Neural cell (in vitro differentiated cells): ENCODE measurements around the gene ZNF687. TPM values are rescaled to one million over a fixed set of nuclear protein-coding genes. Genes with fewer than 3 reads are reported as not detected.
A peak's percentile ranks its signal among the peaks of the same experiment; 100 is the strongest.

ENCODE experiments used
- H2AFZ ChIP-seq: fragments of 200-600, 300-800 bp; sonication (generic), shearing (Covaris generic); 2 replicates; pipeline ENCODE4 v1.6.0; 2014; ENCODE audit warnings: low read depth, mild to moderate bottlenecking, antibody characterized with exemption, low read length, moderate library complexity
- H3F3A ChIP-seq: fragments of 200-600 bp; shearing (Covaris generic); 2 replicates; pipeline ENCODE4 v1.6.1; 2016; ENCODE audit warnings: mild to moderate bottlenecking, moderate library complexity, mixed read lengths, antibody characterized with exemption, low read length; ENCODE audit not compliant: insufficient read depth, poor library complexity, severe bottlenecking
- H3K27ac ChIP-seq: fragments of 200-600, 300-800 bp; sonication (generic), shearing (Covaris generic); 2 replicates; pipeline ENCODE4 v1.5.1; 2014; ENCODE audit warnings: mild to moderate bottlenecking, low read length, moderate library complexity
- H3K27me3 ChIP-seq: fragments of 300-800, 200-600 bp; sonication (generic), shearing (Covaris generic); 2 replicates; pipeline ENCODE4 v1.6.0; 2014; ENCODE audit warnings: mild to moderate bottlenecking, low read depth, low read length, moderate library complexity; ENCODE audit not compliant: insufficient read depth
- H3K36me3 ChIP-seq: fragments of 300-800, 200-600 bp; sonication (generic), shearing (Covaris generic); 2 replicates; pipeline ENCODE4 v1.5.1; 2014; ENCODE audit warnings: mild to moderate bottlenecking, antibody characterized with exemption, low read length, moderate library complexity; ENCODE audit not compliant: insufficient read depth
- H3K4me2 ChIP-seq: fragments of 300-800, 200-600 bp; sonication (generic), shearing (Covaris generic); 2 replicates; pipeline ENCODE4 v1.6.0; 2014; ENCODE audit warnings: mild to moderate bottlenecking, low read length
- H3K4me3 ChIP-seq: fragments of 300-800, 200-600 bp; sonication (generic), shearing (Covaris generic); 2 replicates; pipeline ENCODE4 v1.5.1; 2014; ENCODE audit warnings: mild to moderate bottlenecking, low read length, moderate library complexity
- H3K79me2 ChIP-seq: fragments of 200-600 bp; shearing (Covaris generic); replicated peaks from 2 replicates; pipeline ENCODE4 v1.6.0; 2014; ENCODE audit warnings: mild to moderate bottlenecking, low read length, moderate library complexity; ENCODE audit not compliant: insufficient read depth
- H3K9ac ChIP-seq: fragments of 300-800, 200-600 bp; sonication (generic), shearing (Covaris generic); 2 replicates; pipeline ENCODE4 v1.6.1; 2016; ENCODE audit warnings: mild to moderate bottlenecking, low read length, mixed read lengths
- H3K9me2 ChIP-seq: fragments of 200-600 bp; shearing (Covaris generic); 2 replicates; pipeline ENCODE4 v1.6.1; 2016; ENCODE audit warnings: mild to moderate bottlenecking, low read length, mixed read lengths; ENCODE audit not compliant: insufficient read depth
- H3K9me3 ChIP-seq: fragments of 200-600, 300-800 bp; sonication (generic), shearing (Covaris generic); 2 replicates; pipeline ENCODE4 v1.6.1; 2016; ENCODE audit warnings: mild to moderate bottlenecking, mixed run types, low read length, moderate library complexity, mixed read lengths
- H4K20me1 ChIP-seq: fragments of 200-600 bp; shearing (Covaris generic); 2 replicates; pipeline ENCODE4 v1.6.1; 2016; ENCODE audit warnings: mild to moderate bottlenecking, mixed run types; ENCODE audit not compliant: insufficient read depth
- CTCF ChIP-seq: fragments of 450-650 bp; IDR thresholded peaks from 2 replicates; pipeline ENCODE4 v1.5.1; 2014; ENCODE audit warnings: antibody characterized with exemption, mild to moderate bottlenecking, moderate library complexity; ENCODE audit not compliant: poor library complexity, severe bottlenecking
- EP300 ChIP-seq: fragments of 450-650 bp; conservative IDR thresholded peaks from 2 replicates; pipeline ENCODE4 v1.6.1; 2014; ENCODE audit warnings: antibody characterized with exemption, mild to moderate bottlenecking, moderate library complexity; ENCODE audit not compliant: poor library complexity, severe bottlenecking
- EZH2 ChIP-seq: fragments of 200-600, 300-800 bp; shearing (Covaris generic), sonication (generic); IDR thresholded peaks from 2 replicates; pipeline ENCODE4 v1.6.1; 2014; ENCODE audit warnings: antibody characterized with exemption, low read length, borderline replicate concordance, mild to moderate bottlenecking; ENCODE audit not compliant: insufficient read depth, poor library complexity, severe bottlenecking
- MXI1 ChIP-seq: fragments of 450-650 bp; conservative IDR thresholded peaks from 2 replicates; pipeline ENCODE4 v1.6.1; 2014; ENCODE audit warnings: antibody characterized with exemption, mild to moderate bottlenecking; ENCODE audit not compliant: poor library complexity, severe bottlenecking
- POLR2AphosphoS5 ChIP-seq: IDR thresholded peaks from 2 replicates; pipeline ENCODE4 v1.6.1; 2012
- RAD21 ChIP-seq: fragments of 450-650 bp; conservative IDR thresholded peaks from 2 replicates; pipeline ENCODE4 v1.6.1; 2014; ENCODE audit warnings: antibody characterized with exemption, mild to moderate bottlenecking, moderate library complexity
- REST ChIP-seq: IDR thresholded peaks from 2 replicates; pipeline ENCODE4 v1.6.1; 2012; ENCODE audit warnings: borderline replicate concordance
- SMC3 ChIP-seq: fragments of 450-650 bp; conservative IDR thresholded peaks from 2 replicates; pipeline ENCODE4 v1.6.1; 2014; ENCODE audit warnings: antibody characterized with exemption, mild to moderate bottlenecking, moderate library complexity; ENCODE audit not compliant: poor library complexity
- TAF1 ChIP-seq: IDR thresholded peaks from 2 replicates; pipeline ENCODE4 v1.6.1; 2012; ENCODE audit warnings: low read depth
- polyA plus RNA-seq: library from polyadenylated mRNA; depleted of rRNA; stranded (reverse); fragments of >200 nt; gene quantifications from 2 replicates; pipeline ENCODE4 v1.2.3, GENCODE V29; 2014

The ZNF687 gene
- polyA plus RNA-seq, 1 donor from 2014 or later: 6.9 TPM

- Histone ChIP-seq H3F3A (no peaks in the 10 kb centered on the region), H3K27me3 (no peaks in the 10 kb centered on the region), H2AFZ (peak overlapping the region; percentile 99), H3K27ac (peak overlapping the region; percentile 95), H3K79me2 (peaks cover 13% of the 10 kb centered on the region), H3K9me3 (no peaks in the 10 kb centered on the region), H3K9ac (peak overlapping the region; percentile 90), H3K9me2 (no peaks in the 10 kb centered on the region), H4K20me1 (no peaks in the 10 kb centered on the region), H3K4me2 (peak overlapping the region; percentile 56), H3K4me3 (peak overlapping the region; percentile 83), H3K36me3 (no peaks in the 10 kb centered on the region)
- TF ChIP-seq SMC3 (no peak), CTCF (peak; percentile 46), EZH2 (no peak), MXI1 (peak; percentile 90), REST (peak; percentile 74), EP300 (peak; percentile 72), POLR2AphosphoS5 (peak; percentile 85), TAF1 (peak; percentile 82), RAD21 (no peak)
Measured at GRCh38 chr1:151281225-151281968, 702 bp upstream of the ZNF687 start.

- no peaks in the 10 kb centered on the region for H3K9me2 ChIP-seq
- no peaks in the 10 kb centered on the region for H4K20me1 ChIP-seq
- peak overlapping the region; percentile 78 for H3K4me2 ChIP-seq
- TF ChIP-seq REST: no peak
- no peak for TF ChIP-seq CTCF
- no peak for TF ChIP-seq RAD21
- no peak for TF ChIP-seq TAF1
- TF ChIP-seq SMC3: no peak
- no peak for TF ChIP-seq EZH2
- TF ChIP-seq EP300: no peak
- TF ChIP-seq POLR2AphosphoS5: no peak
- no peak for TF ChIP-seq MXI1
- peak overlapping the region; percentile 77 for H3K9ac ChIP-seq
- peak overlapping the region; percentile 70 for H3K27ac ChIP-seq
- H3K4me3 ChIP-seq: peak overlapping the region; percentile 83
- no peak overlapping the region for H2AFZ ChIP-seq
- H3K79me2 ChIP-seq: peaks cover 13% of the 10 kb centered on the region
- no peaks in the 10 kb centered on the region for H3K9me3 ChIP-seq
- H3F3A ChIP-seq: no peaks in the 10 kb centered on the region
- H3K36me3 ChIP-seq: peaks cover 1% of the 10 kb centered on the region
- no peaks in the 10 kb centered on the region for H3K27me3 ChIP-seq
Measured at GRCh38 chr1:151282883-151283725, 1.0 kb downstream of the ZNF687 start.
